Inferior parietal cortex (tissue), 1 donor: Measurements from ENCODE around the gene IGBP1.
"Not testable (repeated sequence)": the region's sequence is repeated elsewhere in the genome, so short reads cannot be mapped to it uniquely, and the experiment has no call there.

ENCODE experiments used
- DNase-seq: peaks from one replicate; pipeline ENCODE4 v3.0.0-alpha.2; 2016; ENCODE audit errors: extremely low spot score

The IGBP1 gene

GRCh38 chrX:70166601-70167590 lies 33.6 kb downstream of the IGBP1 start:
- DNase-seq, result no peak

GRCh38 chrX:70168238-70169188 lies 35.3 kb downstream of the IGBP1 start:
- DNase-seq, result peak; percentile 42

- DNase-seq, result no peak
These were observed 36.0 kb downstream of the IGBP1 start for GRCh38 chrX:70169281-70169680.

GRCh38 chrX:70171624-70172023 lies 38.4 kb downstream of the IGBP1 start:
- DNase-seq, result no peak

- DNase-seq, result no peak
These were observed 39.0 kb downstream of the IGBP1 start for GRCh38 chrX:70172221-70172620.

- no peak for DNase-seq
These were observed 39.7 kb downstream of the IGBP1 start for GRCh38 chrX:70172964-70173363.

- no peak for DNase-seq
These were observed 41.5 kb downstream of the IGBP1 start for GRCh38 chrX:70174754-70175153.

GRCh38 chrX:70175338-70175737 lies 42.1 kb downstream of the IGBP1 start:
- no peak for DNase-seq

GRCh38 chrX:70176938-70177533 lies 43.8 kb downstream of the IGBP1 start, which contains the start of gene DGAT2L6:
Gene DGAT2L6, plus strand, starts transcription at chrX:70177483. Its CDS starts 100 bp downstream, at chrX:70177583.
- DNase-seq, result no peak

GRCh38 chrX:70183091-70183490 lies 49.8 kb downstream of the IGBP1 start:
- DNase-seq, result no peak

GRCh38 chrX:70190225-70190624 lies 57.0 kb downstream of the IGBP1 start:
- DNase-seq, result no peak

GRCh38 chrX:70196961-70197720 lies 63.9 kb downstream of the IGBP1 start:
- DNase-seq, result peak; percentile 3

GRCh38 chrX:70201732-70202131 lies 68.5 kb downstream of the IGBP1 start:
- DNase-seq, result no peak

GRCh38 chrX:70208479-70208878 lies 75.2 kb downstream of the IGBP1 start:
- no peak for DNase-seq

- DNase-seq, result not testable (repeated sequence)
These were observed 76.3 kb downstream of the IGBP1 start for GRCh38 chrX:70209570-70209969.
